K562 (cell line): Measurements from ENCODE around the gene KDF1. TPM values are rescaled to one million over a fixed set of nuclear protein-coding genes. Genes with fewer than 3 reads are reported as not detected.

Source experiments
- CEBPB ChIP-seq: fragments of 450-650 bp; IDR thresholded peaks from 2 replicates; pipeline ENCODE4 v1.6.1; 2016; ENCODE audit warnings: missing genetic modification characterization, missing compliant biosample characterization
- CEBPG ChIP-seq, 3 experiments: fragments of 200-800 bp in 1 of 3; sonication (Bioruptor generic) in 1 of 3; sonication (generic) in 1 of 3; formaldehyde crosslinking in 1 of 3; IDR thresholded peaks in 2 of 3; conservative IDR thresholded peaks in 1 of 3; 2 replicates each; pipeline versions ENCODE4 v1.6.1 to v1.8.0; 2016 to 2022; ENCODE audit warnings: missing compliant biosample characterization in 2 of 3, missing genetic modification characterization in 2 of 3, mild to moderate bottlenecking in 1 of 3, missing genetic modification reagents in 1 of 3
- E2F6 ChIP-seq, 2 experiments: IDR thresholded peaks; 2 replicates each; pipeline ENCODE4 v1.6.1; 2011; ENCODE audit warnings: borderline replicate concordance in 1 of 2, control low read depth in 1 of 2, low read depth in 1 of 2, low read length in 1 of 2, mild to moderate bottlenecking in 1 of 2, mixed read lengths in 1 of 2, moderate library complexity in 1 of 2; ENCODE audit not compliant: insufficient read depth in 1 of 2, insufficient read length in 1 of 2, poor library complexity in 1 of 2, severe bottlenecking in 1 of 2; ENCODE audit errors: extremely low read depth in 1 of 2
- HOMEZ ChIP-seq: fragments of 250-450 bp; sonication (Bioruptor Pico); IDR thresholded peaks from 2 replicates; pipeline ENCODE4 v1.4.0; 2020; ENCODE audit warnings: mild to moderate bottlenecking, moderate library complexity
- MLLT1 ChIP-seq, 2 experiments: fragments of 450-650 bp; IDR thresholded peaks; 2 replicates each; pipeline ENCODE4 v1.6.1; 2016
- POLR2G ChIP-seq: fragments of 200-400 bp; formaldehyde crosslinking; IDR thresholded peaks from 2 replicates; pipeline ENCODE4 v1.6.1; 2017; ENCODE audit warnings: low read depth, mild to moderate bottlenecking, antibody characterized with exemption, low read length, moderate library complexity
- WHSC1 ChIP-seq: IDR thresholded peaks from one replicate; pipeline ENCODE4 v1.6.1; 2012; ENCODE audit warnings: low read length, control low read depth, inconsistent platforms
- ZNF174 ChIP-seq: fragments of 250-450 bp; sonication (Bioruptor Pico); IDR thresholded peaks from 2 replicates; pipeline ENCODE4 v1.4.0; 2020; ENCODE audit warnings: mild to moderate bottlenecking
- ZNF282 ChIP-seq: sonication (generic); formaldehyde crosslinking; IDR thresholded peaks from 2 replicates; pipeline ENCODE4 v1.8.1; 2023; ENCODE audit warnings: missing genetic modification reagents
- polyA plus RNA-seq, 8 experiments: library from polyadenylated mRNA; depleted of rRNA in 4 of 8; stranded (reverse) in 5 of 8; unstranded in 3 of 8; fragments of >200 nt; fragmentation: Nextera tagmentation in 2 of 8; fragmentation: Illumina TruSeq in 1 of 8; extraction: Ambion mirVana in 2 of 8; extraction: Trizol in 1 of 8; gene quantifications; 2 replicates each; pipeline versions ENCODE4 v1.2.1 to v1.2.3, GENCODE V29; 2011 to 2014; ENCODE audit warnings: inconsistent platforms in 1 of 8, missing spikeins in 1 of 8
- total RNA-seq, 7 experiments: library from RNA; depleted of rRNA in 6 of 7; stranded (reverse); fragments of >200 nt in 6 of 7; fragmentation: Illumina TruSeq in 2 of 7; extraction: Trizol in 2 of 7; gene quantifications; 2 replicates each; pipeline versions ENCODE4 v1.2.1 to v1.2.3, GENCODE V29; 2011 to 2021; ENCODE audit warnings: low replicate concordance in 1 of 7

Gene KDF1
- total and polyA plus RNA-seq, 9 of the 15 experiments (the other 6 are each of a cell fraction or from before 2014, with no cell fraction given), result 0.38 to 1.9 (median 0.83) TPM

GRCh38 chr1:27005648-27006496 lies 45.6 kb upstream of the KDF1 start (continued):
- TF ChIP-seq MLLT1 (IDR thresholded peaks at IDR 0.05) (peak in 1 of 2 experiments; percentile 84; a peak in 2 of 4 replicates), CEBPB (tag) (peak; percentile 76), HOMEZ (CRISPR knock-in tag) (no peak), POLR2G (peak; percentile 12; the same call in 1 of the 2 replicates), ZNF174 (CRISPR knock-in tag) (no peak), E2F6 (IDR thresholded peaks at IDR 0.05; ENCODE audit: borderline replicate concordance in 1 of 2, extremely low read depth in 1 of 2, insufficient read depth in 1 of 2, insufficient read length in 1 of 2, low read depth in 1 of 2, low read length in 1 of 2, poor library complexity in 1 of 2, severe bottlenecking in 1 of 2) (peak in 1 of 2 experiments; percentile 7), WHSC1 (no peak), CEBPG (CRISPR knock-in tag; IDR thresholded peaks at IDR 0.05) (peak; percentile 73), CEBPG (tag; conservative IDR thresholded peaks at IDR 0.05 in 1 of 2, IDR thresholded peaks at IDR 0.05 in 1 of 2) (peak; percentile 32 to 78; a peak in 2 of 4 replicates), ZNF282 (CRISPR knock-in tag) (0 out of 2 replicates have a peak, but pooled peaks have one; percentile 37)
